Activated CD8-positive, alpha-beta memory T cell treated with anti-CD3 and anti-CD28 coated beads for 1 hour (primary cell): ENCODE results near the gene NGF.

Source experiments
- DNase-seq, 2 donors: peaks; one replicate each; pipeline ENCODE4 v3.0.0-alpha.2; 2020; ENCODE audit warnings: low read depth in 1 of 2; ENCODE audit errors: extremely low read depth in 1 of 2

The NGF gene

DNA sequence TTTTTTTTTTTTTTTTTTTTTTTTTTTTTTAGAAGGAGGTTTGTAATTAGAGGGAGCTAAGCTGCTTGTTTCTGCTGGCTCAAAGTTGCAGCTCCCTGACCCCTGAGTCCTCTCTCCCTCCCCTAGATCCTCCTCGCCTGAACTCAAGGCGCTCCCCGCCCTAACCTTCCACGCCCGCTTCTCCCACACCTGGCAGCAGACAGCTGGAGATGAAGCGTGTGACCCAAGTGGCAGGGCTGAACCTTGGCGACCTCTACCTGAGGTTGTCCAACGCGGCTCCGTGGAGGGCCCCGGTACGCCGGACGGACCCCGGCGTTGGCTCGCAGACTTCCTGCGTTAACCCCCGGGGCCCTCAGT is 795 bp downstream of the NGF start:
- DNase-seq, result no peak

DNA sequence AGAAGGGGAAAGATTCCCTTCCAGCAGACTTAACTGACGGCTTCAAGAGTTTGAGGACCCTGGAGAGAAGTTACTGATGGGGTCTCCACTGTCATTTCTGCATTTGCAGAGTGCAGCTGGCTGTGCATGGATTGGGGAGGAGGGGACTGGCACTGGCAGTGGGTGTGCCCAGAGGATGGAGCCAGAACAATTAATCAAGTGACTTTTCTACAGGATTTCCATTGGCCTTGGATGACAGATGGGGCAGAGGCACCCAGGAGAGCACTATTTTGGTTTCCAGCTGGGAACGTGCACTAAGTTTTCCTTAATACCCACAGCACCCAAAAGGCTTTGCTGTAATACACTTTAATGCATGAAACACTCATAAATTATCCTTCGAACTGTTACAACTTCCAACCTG is 1.3 kb downstream of the NGF start:
- DNase-seq, result no peak

DNA sequence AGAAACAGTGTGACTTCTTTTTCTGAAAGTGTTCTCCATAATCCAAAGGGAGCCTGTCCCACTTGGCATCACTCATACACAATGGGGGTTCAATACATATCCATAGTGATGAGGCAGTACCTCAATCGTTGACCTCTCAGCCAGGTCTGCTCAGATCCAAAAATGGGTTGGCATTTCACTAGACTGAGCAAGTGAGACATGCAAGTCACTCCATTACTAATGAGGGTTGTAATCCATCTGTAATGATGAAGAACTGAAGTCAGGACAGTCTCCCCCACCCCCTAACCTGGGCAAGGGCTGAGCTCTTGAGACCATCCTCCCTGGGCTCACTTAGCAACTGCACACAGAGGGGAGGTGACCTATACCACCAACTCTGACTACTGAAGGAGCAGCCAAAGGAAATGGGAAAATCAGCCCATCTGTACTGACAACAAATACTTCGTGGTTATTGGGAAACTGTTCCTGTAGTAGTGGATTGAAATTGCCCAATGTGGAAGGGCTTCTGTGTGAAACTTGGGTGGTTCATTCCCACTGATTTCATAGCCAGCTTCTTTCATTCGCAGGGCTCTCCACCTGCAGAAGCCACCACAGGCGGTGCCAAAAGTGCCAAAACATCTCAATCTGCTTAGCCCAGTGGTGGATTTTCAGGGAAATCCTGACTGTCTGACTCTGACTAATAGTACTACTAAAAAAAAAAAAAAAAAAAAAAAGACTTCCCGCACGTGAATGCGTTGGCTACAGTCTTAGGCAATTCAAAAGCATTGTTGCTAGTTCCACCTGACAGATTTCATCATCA is 5.0 kb downstream of the NGF start:
- DNase-seq, result no peak

DNA sequence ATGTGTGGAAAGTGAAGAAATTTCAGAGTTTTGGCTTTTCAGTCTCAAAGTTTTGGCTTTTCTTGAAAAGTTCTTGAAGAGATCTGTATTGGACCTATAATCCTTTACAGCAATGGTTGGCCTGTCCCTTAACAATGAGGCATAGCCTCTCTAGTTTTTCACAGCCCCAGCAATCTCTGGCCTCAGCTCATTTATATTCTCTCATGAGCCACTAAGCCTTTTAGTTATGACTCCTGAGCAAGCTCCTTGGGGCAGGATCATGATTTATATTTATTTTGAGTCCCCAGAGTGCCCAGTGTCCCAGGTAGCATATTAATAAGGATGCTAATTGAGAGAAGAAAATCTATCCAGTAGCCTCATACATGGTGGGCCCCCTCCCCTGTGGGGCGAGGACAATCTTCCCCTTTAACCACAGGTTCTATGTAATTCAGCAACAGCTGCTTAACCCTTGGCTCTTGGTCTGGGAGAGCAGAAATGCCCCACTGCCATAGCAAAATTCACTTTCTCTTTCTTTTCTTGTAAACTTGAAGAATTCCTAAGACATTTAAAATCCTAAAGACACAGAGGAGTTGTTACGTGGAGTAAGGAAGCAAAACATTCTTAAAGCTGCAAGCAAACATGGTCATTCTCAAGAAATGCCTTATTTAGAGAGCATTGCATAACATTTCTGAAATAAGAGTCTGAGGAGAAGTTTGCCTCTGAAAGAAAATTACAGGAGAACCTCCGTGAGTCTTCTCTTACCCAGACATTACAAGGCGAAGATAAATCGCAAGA is 6.3 kb downstream of the NGF start:
- no peak for DNase-seq

DNA sequence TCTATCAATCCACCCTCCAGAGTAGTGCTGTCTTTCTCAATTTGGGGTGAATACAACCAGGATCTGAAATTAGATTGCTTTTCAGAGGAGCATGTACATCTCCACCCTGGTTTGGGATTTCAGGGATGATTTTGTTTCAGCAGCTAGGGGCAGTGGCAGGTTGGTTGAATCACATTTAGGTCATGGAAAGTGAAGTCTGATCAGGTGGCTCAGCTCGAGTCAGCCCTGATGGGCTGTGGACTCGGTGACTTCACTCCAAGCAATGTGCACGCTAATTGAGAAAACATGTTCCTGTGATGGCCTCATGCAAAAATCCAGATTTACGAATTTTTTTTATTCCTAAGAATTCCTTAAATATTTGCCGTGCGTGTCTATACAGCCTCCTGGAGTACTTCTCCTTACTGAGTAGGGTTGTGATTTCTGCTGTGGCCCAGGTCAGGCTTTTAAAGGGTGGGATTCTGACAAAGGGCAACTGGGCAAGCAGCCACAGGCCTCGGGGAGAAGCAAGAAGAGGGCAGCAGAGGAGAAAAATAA is 7.5 kb downstream of the NGF start:
- no peak for DNase-seq

DNA sequence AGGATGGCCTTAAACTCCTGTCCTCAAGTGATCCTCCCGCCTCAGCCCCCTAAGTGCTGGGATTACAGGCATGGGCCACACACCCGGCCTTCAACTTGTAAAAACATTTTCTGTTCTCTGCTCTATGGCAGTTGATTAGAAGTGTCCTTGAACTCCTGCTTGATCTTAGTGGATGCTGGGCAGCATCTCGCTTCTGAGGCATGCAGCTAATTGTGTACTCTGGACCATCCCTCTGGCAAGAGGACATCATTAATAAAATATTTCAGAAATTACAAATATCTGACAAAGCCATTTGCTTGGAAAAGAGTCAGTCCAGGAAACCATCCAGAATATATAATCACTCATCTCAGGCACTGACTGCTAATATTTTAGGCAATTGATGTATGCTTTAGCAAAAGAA is 8.1 kb downstream of the NGF start:
- no peak for DNase-seq

DNA sequence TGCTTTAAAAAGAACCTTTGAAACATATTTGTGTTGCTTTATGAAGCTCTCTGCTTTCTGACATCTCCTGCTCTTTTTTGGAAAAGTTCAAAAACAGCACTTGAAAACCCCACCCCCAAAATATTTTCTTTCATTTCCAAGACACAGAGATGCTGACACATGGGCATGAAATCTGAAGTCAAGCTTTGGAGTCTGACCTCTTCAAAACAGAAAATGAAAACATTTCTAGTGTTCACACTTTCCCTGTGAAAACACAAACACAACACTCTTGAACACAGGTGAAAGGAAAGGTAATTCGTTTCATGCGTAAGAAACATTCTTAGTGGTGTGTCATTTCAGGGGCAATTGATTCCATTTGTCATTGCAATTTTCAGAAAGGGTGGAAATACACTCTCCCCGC is 10.8 kb downstream of the NGF start:
- no peak for DNase-seq

DNA sequence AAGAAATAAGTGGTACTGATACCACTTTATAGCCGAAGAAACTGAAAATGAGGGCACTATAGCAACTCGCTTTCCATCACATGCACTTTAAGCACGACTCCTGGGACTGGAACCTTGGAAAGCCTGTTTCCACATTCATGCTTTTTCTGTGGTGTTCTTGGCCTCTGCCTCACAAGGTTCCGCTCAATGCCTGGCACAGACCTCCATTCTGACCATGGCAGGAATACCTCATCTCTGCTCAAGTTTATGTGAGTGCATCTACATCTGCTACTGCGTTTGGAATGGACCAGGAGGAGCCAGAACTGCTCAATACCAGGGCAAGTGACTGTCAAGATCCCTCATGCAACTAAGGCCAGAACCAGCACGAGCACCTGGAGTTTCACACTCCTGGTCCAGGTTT is 11.6 kb downstream of the NGF start:
- no peak for DNase-seq

DNA sequence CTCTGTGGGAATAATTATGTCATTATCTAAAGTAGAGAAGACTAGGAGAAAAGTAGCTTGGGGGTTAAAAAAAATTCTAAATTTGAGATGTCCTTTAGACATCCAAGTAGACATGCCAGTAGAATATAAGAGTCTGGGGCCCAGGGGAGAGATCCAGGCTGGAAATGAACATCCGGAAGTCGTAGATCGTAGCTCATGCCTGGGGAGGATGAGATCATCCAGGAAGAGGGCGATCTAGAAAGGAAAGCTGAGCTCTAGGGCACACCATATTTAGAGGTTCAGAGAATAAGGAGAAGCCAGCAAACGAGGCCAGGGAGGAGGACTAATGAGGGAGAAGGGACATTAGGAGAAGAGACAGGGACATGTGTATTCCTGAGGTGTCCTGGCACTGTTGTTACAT is 12.2 kb downstream of the NGF start:
- DNase-seq, result no peak

DNA sequence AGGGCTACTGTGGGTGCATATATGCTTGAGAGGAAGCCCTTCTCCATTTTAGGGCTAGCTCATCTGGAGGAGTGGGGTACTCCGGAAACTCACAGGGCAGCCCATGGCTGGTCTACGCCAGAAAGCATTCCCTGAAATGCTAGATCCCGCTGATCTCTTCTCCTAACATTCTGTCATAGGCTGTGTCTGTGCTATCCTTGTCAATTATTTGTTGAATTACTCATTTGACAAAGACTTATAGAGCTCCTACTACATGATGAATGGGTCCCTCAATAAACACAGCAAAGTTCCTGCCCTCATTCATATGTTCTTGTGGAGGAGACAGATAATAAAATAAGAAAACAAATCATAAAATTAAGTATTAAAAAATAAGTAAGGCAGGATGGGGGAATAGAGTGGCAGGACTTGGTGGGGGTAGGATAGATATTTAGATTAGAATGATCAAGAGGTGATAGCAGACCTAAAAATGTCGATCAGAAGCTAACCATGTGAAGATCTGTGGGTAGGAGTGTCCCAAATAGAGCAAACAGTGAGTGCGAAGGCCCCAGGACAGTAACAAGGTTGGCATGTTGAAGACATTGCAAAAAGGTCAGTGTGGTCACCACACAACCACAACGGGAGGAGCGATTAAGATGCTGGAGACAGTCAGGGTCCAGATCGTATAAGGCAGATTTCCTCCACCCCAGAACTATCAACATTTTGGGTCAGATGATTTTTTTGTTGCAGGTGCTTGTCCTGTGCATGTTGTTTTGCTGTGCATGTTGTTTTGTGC is 13.2 kb downstream of the NGF start:
- no peak for DNase-seq

DNA sequence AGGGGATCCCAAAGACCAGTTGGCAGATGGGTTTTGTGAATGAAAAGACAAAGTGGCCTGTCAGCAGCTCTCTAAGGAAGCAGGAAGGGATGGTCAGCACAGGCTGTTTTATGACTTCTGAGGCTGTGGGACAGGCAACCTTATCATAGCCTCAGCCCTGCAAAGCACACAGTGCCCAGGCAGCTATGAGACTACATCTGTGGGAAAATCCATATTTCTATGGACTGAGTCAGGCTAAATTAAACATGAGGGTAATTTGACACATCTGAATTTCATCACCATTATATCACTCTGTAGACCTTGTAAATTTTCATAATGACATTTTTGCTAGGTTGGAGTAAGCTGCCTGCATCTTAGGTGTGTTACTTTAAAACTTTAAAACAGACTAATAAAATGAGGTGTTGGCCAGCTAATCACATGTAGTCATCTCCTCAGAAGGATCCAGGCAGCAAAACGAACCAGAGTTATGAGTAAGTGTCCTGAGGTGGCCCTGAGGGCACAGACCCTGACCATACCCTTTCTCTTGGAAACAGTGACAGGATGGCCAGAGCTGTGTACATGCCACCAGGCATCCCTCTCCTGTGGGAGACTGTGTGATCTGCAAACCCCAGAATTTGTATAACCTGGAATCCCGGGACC is 14.6 kb downstream of the NGF start:
- DNase-seq, result no peak

DNA sequence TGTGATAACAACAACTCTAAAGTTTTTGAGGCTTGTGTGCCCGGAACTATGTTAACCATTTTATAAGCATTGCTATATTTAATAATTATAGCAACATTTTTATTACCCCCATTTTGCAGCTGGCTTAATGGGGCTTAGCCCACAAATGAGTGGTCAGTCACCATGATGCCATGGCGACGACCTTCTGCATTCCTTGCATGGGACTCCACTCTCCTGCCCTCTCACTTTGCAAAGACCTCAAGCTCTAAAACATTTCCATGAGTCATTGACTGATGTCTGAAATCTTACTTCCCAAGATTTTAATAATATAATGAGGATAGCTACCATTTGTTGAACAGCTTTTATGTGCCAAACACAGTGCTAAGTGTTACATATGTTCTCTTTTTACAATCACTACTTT is 15.4 kb downstream of the NGF start:
- no peak for DNase-seq

DNA sequence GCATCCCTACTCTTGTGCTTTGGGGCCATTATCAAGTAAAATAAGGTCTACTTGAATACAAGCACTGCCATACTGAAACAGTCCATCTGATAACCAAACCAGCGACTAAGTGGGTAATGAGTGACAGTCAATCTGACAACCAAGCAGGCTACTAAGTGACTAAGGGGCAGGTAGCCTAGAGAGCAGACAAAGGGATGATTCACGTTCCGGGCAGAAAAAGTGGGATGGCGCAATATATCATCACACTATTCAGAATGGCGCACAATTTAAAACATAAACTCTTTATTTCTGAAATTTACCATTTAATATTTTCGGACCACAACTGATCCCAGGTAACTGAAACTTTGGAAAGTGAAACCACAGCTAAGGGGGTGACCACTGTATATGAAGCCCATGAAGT is 17.7 kb downstream of the NGF start:
- DNase-seq, result no peak

DNA sequence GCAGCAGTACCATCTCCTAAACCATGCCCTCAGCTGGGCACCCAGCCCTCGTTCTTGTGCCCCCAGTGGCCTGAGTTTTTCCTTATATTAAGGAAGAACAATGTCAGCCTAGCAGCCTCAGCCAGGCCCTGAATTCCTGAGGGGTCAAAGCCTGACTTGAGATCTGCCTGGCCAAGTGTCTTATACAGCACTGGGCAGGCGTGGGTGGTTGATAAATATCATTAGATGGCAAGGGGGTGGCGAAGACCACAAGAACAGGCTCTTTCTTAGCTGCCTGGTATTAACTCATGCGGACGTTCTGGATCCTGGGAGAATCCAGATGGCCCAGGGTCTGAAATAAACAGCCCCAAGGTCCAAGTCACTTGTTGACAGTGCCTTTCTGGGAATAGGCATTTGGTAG is 18.3 kb downstream of the NGF start:
- DNase-seq, result no peak

DNA sequence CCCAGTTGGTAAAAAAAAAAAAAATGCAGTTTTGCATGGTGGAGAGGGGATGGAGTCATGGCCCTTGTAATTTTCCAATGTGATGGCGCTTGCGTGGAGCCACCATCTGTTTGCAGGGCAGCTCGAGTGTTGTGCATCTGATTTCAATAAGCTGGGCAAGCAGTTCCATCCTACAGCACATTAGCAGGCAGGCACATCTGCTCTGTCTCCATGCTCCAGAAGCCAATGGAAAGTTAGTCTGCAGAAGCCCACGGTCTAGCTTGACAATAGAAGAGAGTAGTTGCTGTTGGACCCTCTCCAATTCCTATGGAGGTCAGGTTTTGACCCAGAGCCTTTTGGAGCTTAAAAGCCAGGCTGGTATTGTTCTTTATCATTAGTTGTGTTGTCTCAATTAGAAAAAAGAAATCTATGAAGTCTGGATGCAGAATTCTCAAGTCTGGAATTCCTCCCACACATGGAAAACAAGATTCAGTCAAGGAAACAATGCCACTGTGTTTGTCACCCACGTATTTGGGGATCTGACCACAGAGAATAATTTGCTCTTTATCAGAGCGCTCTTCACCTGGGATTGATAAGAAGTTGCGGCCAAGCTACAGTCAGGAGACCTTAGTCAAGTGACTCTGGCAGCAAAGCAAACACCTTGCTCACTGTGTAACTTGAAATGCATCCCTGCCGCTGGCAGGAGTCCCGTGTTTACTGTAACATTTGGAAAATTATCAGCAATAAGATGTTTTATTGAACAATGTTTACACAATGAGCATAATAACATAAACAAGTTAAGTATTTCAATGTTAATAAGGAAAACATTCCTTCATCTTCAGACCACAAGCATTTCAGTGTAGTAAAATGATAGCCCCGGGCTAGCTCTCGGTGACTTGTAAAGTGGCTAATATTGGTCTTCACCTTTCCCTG is 20.7 kb downstream of the NGF start:
- DNase-seq, result no peak

DNA sequence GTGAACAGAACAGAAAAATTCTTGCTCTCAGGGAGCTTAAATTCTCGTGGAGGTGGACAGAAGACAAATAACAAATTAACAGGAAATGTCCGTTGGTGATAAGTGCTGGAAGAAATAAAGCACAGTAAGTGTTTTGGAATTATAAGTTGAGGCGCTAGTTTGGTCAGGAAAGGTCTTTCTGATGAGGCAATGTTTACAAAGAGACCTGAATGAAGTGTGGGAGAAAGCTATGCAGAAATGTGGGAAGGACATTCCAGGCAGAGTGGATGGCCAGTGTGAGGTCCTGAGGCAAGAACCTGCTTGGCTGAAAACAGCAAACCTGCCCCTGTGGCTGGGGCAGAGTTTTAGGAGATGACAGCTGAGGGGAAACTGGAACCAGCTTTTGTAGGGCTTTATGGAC is 23.3 kb downstream of the NGF start:
- DNase-seq, result no peak

DNA sequence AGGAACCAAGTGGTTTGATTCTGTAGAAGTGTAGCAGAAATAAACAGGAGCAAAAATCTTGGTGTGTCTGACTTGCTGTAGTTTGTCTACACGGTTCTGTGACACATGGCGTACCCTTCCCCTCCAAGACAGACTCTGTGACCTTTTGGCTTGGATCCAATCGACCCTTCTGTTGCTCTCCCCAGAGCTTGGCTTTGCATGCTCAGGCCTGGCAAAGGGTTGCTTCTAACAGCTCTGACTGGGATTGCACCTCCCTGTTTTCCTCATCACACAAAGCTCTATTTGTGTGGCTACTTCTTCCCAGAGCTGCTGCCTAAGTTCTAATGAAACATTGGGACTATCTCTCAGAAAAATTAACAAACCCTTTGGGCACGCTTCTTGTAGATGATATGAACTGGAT is 24.0 kb downstream of the NGF start:
- no peak for DNase-seq

DNA sequence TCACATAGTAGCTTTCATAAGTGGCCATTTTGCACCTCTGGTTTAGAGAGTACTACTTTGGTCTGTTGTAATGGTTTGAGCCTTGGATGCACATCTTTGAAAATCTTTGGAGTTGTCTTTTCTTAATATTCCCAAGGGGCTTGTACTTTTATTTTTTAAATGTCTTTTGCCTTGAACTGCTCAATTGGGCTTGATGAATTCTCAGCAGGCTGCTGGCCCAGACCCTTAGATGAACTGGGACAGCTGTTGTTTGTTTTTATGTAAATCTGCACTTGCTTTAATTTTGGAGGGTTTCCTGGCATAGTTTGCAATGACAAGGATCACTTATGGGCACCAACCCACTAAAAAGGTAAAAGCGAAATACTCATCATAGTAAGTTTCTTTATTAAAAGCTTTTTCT is 24.9 kb downstream of the NGF start:
- no peak for DNase-seq

DNA sequence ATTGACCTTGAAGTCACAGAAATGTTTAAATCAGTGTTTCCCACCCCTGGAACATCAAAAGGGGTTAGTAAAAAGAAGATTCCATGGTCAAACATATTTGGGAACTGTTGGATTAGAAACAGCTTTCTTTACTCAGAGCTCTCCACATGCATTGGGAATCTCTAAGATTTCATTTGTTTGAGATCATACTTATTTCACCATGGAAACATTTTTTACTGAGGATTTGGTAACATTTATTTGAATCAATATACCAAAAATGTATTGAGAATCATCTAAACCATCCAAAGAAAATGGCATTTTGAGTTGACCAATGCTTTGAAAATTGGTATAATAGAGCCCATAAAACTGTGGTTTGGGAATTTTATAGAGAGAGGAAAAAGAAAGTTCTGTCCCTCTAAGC is 25.3 kb downstream of the NGF start:
- no peak for DNase-seq

DNA sequence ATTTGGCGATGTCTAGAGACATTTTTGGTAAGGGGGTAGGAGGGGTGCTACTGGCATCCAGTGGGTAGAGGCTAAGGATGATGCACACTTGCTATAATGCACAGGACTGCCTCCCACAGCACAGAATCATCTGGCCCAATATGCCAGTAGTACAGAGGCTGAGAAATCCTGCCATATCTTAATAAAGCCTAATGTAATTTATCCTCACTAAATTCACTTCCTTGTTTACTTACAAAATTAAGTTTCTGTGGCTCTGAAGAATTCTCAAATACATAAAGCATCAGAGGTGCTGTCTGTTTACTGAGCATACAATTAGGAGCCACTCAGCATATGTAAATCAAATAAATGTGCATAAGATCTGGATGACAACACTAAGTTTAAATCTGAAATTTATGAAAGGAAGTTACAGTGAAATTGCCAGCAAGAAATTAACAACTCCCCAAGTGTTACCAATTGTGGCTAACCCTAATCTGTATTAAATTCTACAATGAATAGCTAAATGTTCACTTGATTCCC is 26.5 kb downstream of the NGF start:
- DNase-seq, result no peak
